HepG2 (cell line): ENCODE measurements around the gene USP5. TPM values are rescaled to one million over a fixed set of nuclear protein-coding genes. Genes with fewer than 3 reads are reported as not detected.

Experiments used
- ATAC-seq: fragments of 200-7000 bp; cut with Tn5 transposase; 3 replicates; pipeline ENCODE4 v1.9.1; 2020; ENCODE audit warnings: mild to moderate bottlenecking, moderate library complexity
- BruUV-seq: library from RNA; stranded (reverse); fragments of 400-500 nt; replicated peaks from 2 replicates; lab custom pipeline; 2021; lab: Mats Ljungman, UMichigan
- CTCF ChIA-PET: fragments of 300-600 bp; formaldehyde crosslinking; extraction: SDS; loops from one replicate; lab custom pipeline; 2021; ENCODE audit warnings: low total read pairs, inconsistent platforms, low intra/inter-chr PET ratio; lab: Yijun Ruan, JAX
- POLR2A ChIA-PET: fragments of 350-600 bp; sonication (Branson Sonifier 250); formaldehyde crosslinking; loops from one replicate; lab custom pipeline; 2020; ENCODE audit warnings: antibody characterized with exemption, inconsistent platforms; lab: Yijun Ruan, JAX
- DNase-seq: peaks from one replicate; pipeline ENCODE4 v3.0.0-alpha.2; 2015; ENCODE audit warnings: low spot score
- FAIRE-seq: peaks from 3 replicates; lab custom pipeline; 2011; peaks lifted over from hg19 to GRCh38; lab: Jason Lieb, UNC
- H2AFZ ChIP-seq: one replicate; pipeline ENCODE4 v1.6.1; 2011; ENCODE audit warnings: low read length, inconsistent platforms
- H3K27ac ChIP-seq: fragments of 300-600 bp; 3 replicates; pipeline ENCODE4 v1.8.0; 2011; ENCODE audit warnings: mixed run types, mild to moderate bottlenecking, mixed read lengths, low read length, inconsistent platforms; ENCODE audit not compliant: insufficient read depth; ENCODE audit errors: extremely low read length
- H3K27me3 ChIP-seq, 2 experiments: fragments of 200-600 bp in 1 of 2; 2 replicates in 1 of 2; 3 replicates in 1 of 2; pipeline versions ENCODE4 v1.6.0 to v1.8.0; 2011; ENCODE audit warnings: low read length in 2 of 2, mild to moderate bottlenecking in 2 of 2, moderate library complexity in 2 of 2, inconsistent platforms in 1 of 2; ENCODE audit not compliant: insufficient read depth in 2 of 2, control insufficient read depth in 1 of 2
- H3K36me3 ChIP-seq, 2 experiments: fragments of 200-600 bp in 1 of 2; replicated peaks in 1 of 2; 2 replicates in 1 of 2; 3 replicates in 1 of 2; pipeline versions ENCODE4 v1.5.1 to v1.8.0; 2011; ENCODE audit warnings: low read length in 2 of 2, inconsistent platforms in 1 of 2; ENCODE audit not compliant: insufficient read depth in 2 of 2, control insufficient read depth in 1 of 2
- H3K4me1 ChIP-seq: 2 replicates; pipeline ENCODE4 v1.5.1; 2012; ENCODE audit warnings: low read length, inconsistent platforms; ENCODE audit not compliant: insufficient read depth
- H3K4me2 ChIP-seq: 2 replicates; pipeline ENCODE4 v1.6.0; 2011; ENCODE audit warnings: low read depth, low read length, inconsistent platforms
- H3K4me3 ChIP-seq, 3 experiments: fragments of 200-600 bp in 1 of 3; sonication (generic), shearing (Covaris generic) in 1 of 3; replicated peaks in 1 of 3; 2 replicates each; pipeline ENCODE4 v1.5.1; 2011 to 2016; ENCODE audit warnings: low read length in 3 of 3, inconsistent platforms in 2 of 3, low read depth in 2 of 3, mild to moderate bottlenecking in 2 of 3, control low read depth in 1 of 3, mixed read lengths in 1 of 3; ENCODE audit not compliant: insufficient read depth in 1 of 3
- H3K79me2 ChIP-seq: one replicate; pipeline ENCODE4 v1.6.1; 2011; ENCODE audit warnings: low read length, inconsistent platforms; ENCODE audit not compliant: insufficient read depth
- H3K9ac ChIP-seq: 2 replicates; pipeline ENCODE4 v1.6.0; 2011; ENCODE audit warnings: mild to moderate bottlenecking, low read depth, low read length, inconsistent platforms; ENCODE audit not compliant: insufficient read depth
- H3K9me3 ChIP-seq: 2 replicates; pipeline ENCODE4 v1.5.1; 2012; ENCODE audit warnings: mild to moderate bottlenecking, low read length
- H4K20me1 ChIP-seq: 2 replicates; pipeline ENCODE4 v1.6.0; 2011; ENCODE audit warnings: inconsistent platforms, mild to moderate bottlenecking, low read length, moderate library complexity; ENCODE audit not compliant: insufficient read depth
- ATM ChIP-seq: fragments of 450-650 bp; IDR thresholded peaks from 2 replicates; pipeline ENCODE4 v1.7.1; 2017; ENCODE audit warnings: mild to moderate bottlenecking, borderline replicate concordance
- GABPB1 ChIP-seq: IDR thresholded peaks from 2 replicates; pipeline ENCODE4 v1.6.1; 2016; ENCODE audit warnings: mild to moderate bottlenecking, missing genetic modification reagents, moderate library complexity, missing compliant biosample characterization
- HMGA1 ChIP-seq: sonication (generic); formaldehyde crosslinking; conservative IDR thresholded peaks from 2 replicates; pipeline ENCODE4 v1.4.0; 2020; ENCODE audit warnings: missing genetic modification reagents
- HNF4A ChIP-seq: sonication (generic); formaldehyde crosslinking; IDR thresholded peaks from 2 replicates; pipeline ENCODE4 v1.4.0; 2020; ENCODE audit warnings: missing genetic modification reagents
- HNRNPL ChIP-seq: fragments of 200-400 bp; formaldehyde crosslinking; IDR thresholded peaks from 2 replicates; pipeline ENCODE4 v1.6.1; 2017; ENCODE audit warnings: mild to moderate bottlenecking, low read depth, low read length
- ISX ChIP-seq: sonication (generic); formaldehyde crosslinking; conservative IDR thresholded peaks from 2 replicates; pipeline ENCODE4 v1.5.0; 2020; ENCODE audit warnings: missing genetic modification reagents
- KAT7 ChIP-seq: IDR thresholded peaks from 2 replicates; pipeline ENCODE4 v1.6.1; 2018; ENCODE audit warnings: borderline replicate concordance, missing compliant biosample characterization
- NFE2 ChIP-seq: sonication (generic); formaldehyde crosslinking; IDR thresholded peaks from 2 replicates; pipeline ENCODE4 v1.4.0; 2020; ENCODE audit warnings: missing genetic modification reagents
- NFE2L1 ChIP-seq: sonication (generic); formaldehyde crosslinking; IDR thresholded peaks from 2 replicates; pipeline ENCODE4 v1.4.0; 2020; ENCODE audit warnings: missing genetic modification reagents, mild to moderate bottlenecking, borderline replicate concordance
- NONO ChIP-seq, 2 experiments: fragments of 450-650 bp in 1 of 2; sonication (generic) in 1 of 2; formaldehyde crosslinking in 1 of 2; IDR thresholded peaks in 1 of 2; conservative IDR thresholded peaks in 1 of 2; 2 replicates each; pipeline versions ENCODE4 v1.6.1 to v1.8.0; 2017 to 2022; ENCODE audit warnings: mild to moderate bottlenecking in 1 of 2, missing genetic modification reagents in 1 of 2, moderate library complexity in 1 of 2
- RFXANK ChIP-seq: IDR thresholded peaks from 2 replicates; pipeline ENCODE4 v1.6.1; 2016
- SSRP1 ChIP-seq: IDR thresholded peaks from 2 replicates; pipeline ENCODE4 v1.6.1; 2016; ENCODE audit warnings: control low read depth
- ZFP91 ChIP-seq: sonication (generic); formaldehyde crosslinking; IDR thresholded peaks from 2 replicates; pipeline ENCODE4 v1.9.0; 2022; ENCODE audit warnings: missing genetic modification reagents, mild to moderate bottlenecking, borderline replicate concordance
- ZNF530 ChIP-seq: sonication (generic); formaldehyde crosslinking; IDR thresholded peaks from 2 replicates; pipeline ENCODE4 v1.5.0; 2020; ENCODE audit warnings: low read depth, mild to moderate bottlenecking, missing genetic modification reagents
- ZNF672 ChIP-seq: sonication (generic); formaldehyde crosslinking; IDR thresholded peaks from 2 replicates; pipeline ENCODE4 v1.8.1; 2022; ENCODE audit warnings: missing genetic modification reagents
- ZNF7 ChIP-seq: IDR thresholded peaks from 2 replicates; pipeline ENCODE4 v1.6.1; 2016; ENCODE audit warnings: missing biosample characterization, missing genetic modification reagents
- ZNF839 ChIP-seq: sonication (generic); formaldehyde crosslinking; IDR thresholded peaks from 2 replicates; pipeline ENCODE4 v1.4.0; 2020; ENCODE audit warnings: missing genetic modification reagents, mild to moderate bottlenecking, borderline replicate concordance
- WGBS: methylation state at CpG from one replicate; pipeline ENCODE4 v1.1.6; 2017; ENCODE audit warnings: low lambda C conversion rate; 5-methylcytosine and 5-hydroxymethylcytosine counted together
- in situ Hi-C: cut with HindIII; loops from 2 replicates; pipeline ENCODE4 v1.10.0; 2017; ENCODE audit warnings: low pct_unique_long_range_greater_than_20kb; ENCODE audit not compliant: extremely low pct_ligation_motif_present
- intact Hi-C: fragments of 100-400 bp; cut with micrococcal nuclease; formaldehyde crosslinking; loops from one replicate; pipeline ENCODE4 v1.10.0; 2022; ENCODE audit not compliant: unreplicated experiment
- polyA plus RNA-seq, 8 experiments: library from polyadenylated mRNA; depleted of rRNA in 3 of 8; stranded (reverse) in 7 of 8; unstranded in 1 of 8; fragments of >200 nt; fragmentation: Illumina TruSeq in 4 of 8; extraction: Trizol in 4 of 8; gene quantifications; 2 replicates each; pipeline versions ENCODE4 v1.2.1 to v1.2.3, GENCODE V29; 2011 to 2016; ENCODE audit warnings: low read depth in 4 of 8, missing spikeins in 1 of 8, mixed read lengths in 1 of 8; ENCODE audit not compliant: insufficient read depth in 1 of 8
- total RNA-seq, 5 experiments: library from RNA; depleted of rRNA; stranded (reverse); fragments of >200 nt; fragmentation: Illumina TruSeq; extraction: Trizol; gene quantifications; 2 replicates each; pipeline ENCODE4 v1.2.3, GENCODE V29; 2016; ENCODE audit warnings: low read depth in 1 of 5
- TF ChIP-seq, protein P1 (sequence below): sonication (generic); formaldehyde crosslinking; IDR thresholded peaks from 2 replicates; pipeline ENCODE4 v1.5.0; 2020; ENCODE audit warnings: mild to moderate bottlenecking, missing genetic modification reagents
- TF ChIP-seq, protein P2 (sequence below): sonication (generic); formaldehyde crosslinking; IDR thresholded peaks from 2 replicates; pipeline ENCODE4 v1.4.0; 2020; ENCODE audit warnings: mild to moderate bottlenecking, missing genetic modification reagents, borderline replicate concordance

The USP5 gene
- total and polyA plus RNA-seq, 2 of the 13 experiments (the other 11 are each of a cell fraction or from before 2014, with no cell fraction given) = 39.6 to 56.0 TPM

GRCh38 chr12:6825398-6826124, 26.4 kb upstream of the USP5 start:
- peaks cover under 1 to 1% of the 10 kb centered on the region in 2 experiments; a peak in 2 of 5 replicates for H3K36me3 ChIP-seq
- BruUV-seq = no TSS peak
- ATAC-seq (peak; percentile 65), FAIRE-seq (peak; percentile 75), DNase-seq (peak; percentile 67)
- in situ Hi-C loops (loop anchor here (5.0 kb wide), 1 partner anchor 73 kb away; the partner anchor contains the start of gene MLF2), intact Hi-C loops (loop anchor here (1.0 to 10.0 kb wide), 4 partner anchors 47 to 211 kb away; partner anchors contain the start of gene MLF2)
- H3K79me2 ChIP-seq = peaks cover 16% of the 10 kb centered on the region
- H3K9me3 ChIP-seq = no peaks in the 10 kb centered on the region
- peaks cover 34% of the 10 kb centered on the region for H3K4me1 ChIP-seq
- H3K4me2 ChIP-seq = no peak overlapping the region
- H3K27ac ChIP-seq = no peak overlapping the region
- H3K9ac ChIP-seq = no peak overlapping the region
- peaks cover 2 to 6% of the 10 kb centered on the region in 2 experiments; a peak in 3 of 5 replicates for H3K27me3 ChIP-seq
- H2AFZ ChIP-seq = no peak overlapping the region
- POLR2A ChIA-PET = interaction anchor here (1.2 kb wide), 1 partner anchor 72 kb away, joined by 6 read pairs; the partner anchor contains the start of gene MLF2
- CTCF ChIA-PET = interaction anchor here (0.7 to 2.6 kb wide), 8 partner anchors 67 to 208 kb away, joined by 3 to 34 read pairs (median 4); partner anchors contain the start of gene MLF2
- 41% methylated on average over 8 of the region's 19 CpGs for WGBS
- no peak overlapping the region for H3K4me3 ChIP-seq
- H4K20me1 ChIP-seq = no peaks in the 10 kb centered on the region
- TF ChIP-seq ZNF672 (CRISPR knock-in tag) (no peak), KAT7 (CRISPR knock-in tag) (no peak), RFXANK (CRISPR knock-in tag) (no peak), ZNF839 (CRISPR knock-in tag) (no peak), NONO (IDR thresholded peaks at IDR 0.05) (no peak), NONO (CRISPR knock-in tag; conservative IDR thresholded peaks at IDR 0.05) (peak; percentile 53; the same call in 1 of the 2 replicates), ZNF7 (CRISPR knock-in tag) (no peak), HNRNPL (no peak), NFE2L1 (CRISPR knock-in tag) (no peak), GABPB1 (CRISPR knock-in tag) (no peak; the same call in 1 of the 2 replicates), ZFP91 (CRISPR knock-in tag) (peak; percentile 30; the same call in 1 of the 2 replicates), ZNF530 (CRISPR knock-in tag) (no peak), NFE2 (no peak), HMGA1 (CRISPR knock-in tag) (no peak), HNF4A (no peak), ISX (CRISPR knock-in tag) (no peak), SSRP1 (CRISPR knock-in tag) (no peak; the same call in 1 of the 2 replicates), ATM (no peak)
- TF ChIP-seq, protein P1, sequence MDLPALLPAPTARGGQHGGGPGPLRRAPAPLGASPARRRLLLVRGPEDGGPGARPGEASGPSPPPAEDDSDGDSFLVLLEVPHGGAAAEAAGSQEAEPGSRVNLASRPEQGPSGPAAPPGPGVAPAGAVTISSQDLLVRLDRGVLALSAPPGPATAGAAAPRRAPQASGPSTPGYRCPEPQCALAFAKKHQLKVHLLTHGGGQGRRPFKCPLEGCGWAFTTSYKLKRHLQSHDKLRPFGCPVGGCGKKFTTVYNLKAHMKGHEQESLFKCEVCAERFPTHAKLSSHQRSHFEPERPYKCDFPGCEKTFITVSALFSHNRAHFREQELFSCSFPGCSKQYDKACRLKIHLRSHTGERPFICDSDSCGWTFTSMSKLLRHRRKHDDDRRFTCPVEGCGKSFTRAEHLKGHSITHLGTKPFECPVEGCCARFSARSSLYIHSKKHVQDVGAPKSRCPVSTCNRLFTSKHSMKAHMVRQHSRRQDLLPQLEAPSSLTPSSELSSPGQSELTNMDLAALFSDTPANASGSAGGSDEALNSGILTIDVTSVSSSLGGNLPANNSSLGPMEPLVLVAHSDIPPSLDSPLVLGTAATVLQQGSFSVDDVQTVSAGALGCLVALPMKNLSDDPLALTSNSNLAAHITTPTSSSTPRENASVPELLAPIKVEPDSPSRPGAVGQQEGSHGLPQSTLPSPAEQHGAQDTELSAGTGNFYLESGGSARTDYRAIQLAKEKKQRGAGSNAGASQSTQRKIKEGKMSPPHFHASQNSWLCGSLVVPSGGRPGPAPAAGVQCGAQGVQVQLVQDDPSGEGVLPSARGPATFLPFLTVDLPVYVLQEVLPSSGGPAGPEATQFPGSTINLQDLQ (CRISPR knock-in tag) = no peak
- TF ChIP-seq, protein P2, sequence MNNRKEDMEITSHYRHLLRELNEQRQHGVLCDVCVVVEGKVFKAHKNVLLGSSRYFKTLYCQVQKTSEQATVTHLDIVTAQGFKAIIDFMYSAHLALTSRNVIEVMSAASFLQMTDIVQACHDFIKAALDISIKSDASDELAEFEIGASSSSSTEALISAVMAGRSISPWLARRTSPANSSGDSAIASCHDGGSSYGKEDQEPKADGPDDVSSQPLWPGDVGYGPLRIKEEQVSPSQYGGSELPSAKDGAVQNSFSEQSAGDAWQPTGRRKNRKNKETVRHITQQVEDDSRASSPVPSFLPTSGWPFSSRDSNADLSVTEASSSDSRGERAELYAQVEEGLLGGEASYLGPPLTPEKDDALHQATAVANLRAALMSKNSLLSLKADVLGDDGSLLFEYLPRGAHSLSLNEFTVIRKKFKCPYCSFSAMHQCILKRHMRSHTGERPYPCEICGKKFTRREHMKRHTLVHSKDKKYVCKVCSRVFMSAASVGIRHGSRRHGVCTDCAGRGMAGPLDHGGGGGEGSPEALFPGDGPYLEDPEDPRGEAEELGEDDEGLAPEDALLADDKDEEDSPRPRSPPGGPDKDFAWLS (CRISPR knock-in tag) = no peak
